Type B pancreatic cell (in vitro differentiated cells): ENCODE results near the gene CAVIN3. TPM values are rescaled to one million over a fixed set of nuclear protein-coding genes. Genes with fewer than 3 reads are reported as not detected.

Experiments
- DNase-seq: peaks from one replicate; pipeline ENCODE4 v3.0.0; 2021; ENCODE audit warnings: mixed read lengths; ENCODE audit not compliant: unreplicated experiment; ENCODE audit errors: extremely low spot score
- H3K27ac Mint-ChIP-seq: 2 replicates; pipeline ENCODE4 v1.8.0; 2021; ENCODE audit warnings: mild to moderate bottlenecking, mixed read lengths
- H3K27me3 Mint-ChIP-seq: 2 replicates; pipeline ENCODE4 v1.8.0; 2021; ENCODE audit warnings: mixed read lengths
- H3K36me3 Mint-ChIP-seq: 2 replicates; pipeline ENCODE4 v1.8.0; 2021; ENCODE audit warnings: mixed read lengths
- H3K4me1 Mint-ChIP-seq: one replicate; pipeline ENCODE4 v1.8.0; 2021; ENCODE audit warnings: mixed read lengths; ENCODE audit not compliant: unreplicated experiment
- H3K4me3 Mint-ChIP-seq: 2 replicates; pipeline ENCODE4 v1.8.0; 2021; ENCODE audit warnings: mild to moderate bottlenecking, mixed read lengths
- H3K9me3 Mint-ChIP-seq: 2 replicates; pipeline ENCODE4 v1.8.0; 2021; ENCODE audit warnings: mixed read lengths
- CTCF ChIP-seq: fragments of 200-600 bp; sonication (generic); conservative IDR thresholded peaks from 2 replicates; pipeline ENCODE4 v1.5.0; 2021; ENCODE audit warnings: antibody characterized with exemption, mild to moderate bottlenecking
- total RNA-seq: library from RNA; stranded (reverse); gene quantifications from 2 replicates; pipeline ENCODE4 v1.2.1, GENCODE V29; 2021; ENCODE audit warnings: low replicate concordance

Gene CAVIN3
- total RNA-seq, 1 donor from 2014 or later: 4.2 TPM

- H3K4me3 Mint-ChIP-seq: no peak overlapping the region
- H3K4me1 Mint-ChIP-seq: peaks cover 10% of the 10 kb centered on the region
- no peak for TF ChIP-seq CTCF
- no peaks in the 10 kb centered on the region for H3K9me3 Mint-ChIP-seq
- H3K36me3 Mint-ChIP-seq: no peaks in the 10 kb centered on the region
- no peak for DNase-seq
- no peak overlapping the region for H3K27ac Mint-ChIP-seq
- no peaks in the 10 kb centered on the region for H3K27me3 Mint-ChIP-seq
These were observed 36.9 kb upstream of the CAVIN3 start for GRCh38 chr11:6357222-6357621.

GRCh38 chr11:6356503-6357055, 36.3 kb upstream of the CAVIN3 start:
- no peak for DNase-seq
- no peak for TF ChIP-seq CTCF
- Mint-ChIP-seq H3K27me3 (peaks cover 4% of the 10 kb centered on the region), H3K4me1 (peaks cover 10% of the 10 kb centered on the region), H3K36me3 (no peaks in the 10 kb centered on the region), H3K4me3 (no peak overlapping the region), H3K9me3 (no peaks in the 10 kb centered on the region), H3K27ac (peak overlapping the region; percentile 8)

- Mint-ChIP-seq H3K9me3 (no peaks in the 10 kb centered on the region), H3K27ac (no peak overlapping the region), H3K27me3 (peaks cover 4% of the 10 kb centered on the region), H3K4me1 (peaks cover 10% of the 10 kb centered on the region), H3K4me3 (no peak overlapping the region), H3K36me3 (no peaks in the 10 kb centered on the region)
- DNase-seq: no peak
- no peak for TF ChIP-seq CTCF
These were observed 34.6 kb upstream of the CAVIN3 start for GRCh38 chr11:6354651-6355485.

- Mint-ChIP-seq H3K4me3 (peak overlapping the region; percentile 6), H3K4me1 (peaks cover 10% of the 10 kb centered on the region), H3K36me3 (no peaks in the 10 kb centered on the region), H3K9me3 (no peaks in the 10 kb centered on the region), H3K27ac (peak overlapping the region; percentile 51), H3K27me3 (peaks cover 4% of the 10 kb centered on the region)
- TF ChIP-seq CTCF: peak; percentile 96
- DNase-seq: no peak
These were observed 33.2 kb upstream of the CAVIN3 start for GRCh38 chr11:6353367-6353987.

GRCh38 chr11:6351782-6352382, 31.6 kb upstream of the CAVIN3 start:
- Mint-ChIP-seq H3K27me3 (peaks cover 4% of the 10 kb centered on the region), H3K4me3 (no peak overlapping the region), H3K36me3 (no peaks in the 10 kb centered on the region), H3K27ac (no peak overlapping the region), H3K4me1 (peaks cover 10% of the 10 kb centered on the region), H3K9me3 (no peaks in the 10 kb centered on the region)
- no peak for TF ChIP-seq CTCF
- no peak for DNase-seq
